HTERT RPE-1 (cell line): Measurements from ENCODE around the gene ZMYND8.
"Not testable (repeated sequence)": the region's sequence is repeated elsewhere in the genome, so short reads cannot be mapped to it uniquely, and the experiment has no call there.

Experiments
- in situ Hi-C: fragments of 300-500 bp; cut with MboI; formaldehyde crosslinking; loops from 4 replicates; pipeline ENCODE4 v1.14.3; 2020; ENCODE audit warnings: low sequenced_read_pairs

Gene ZMYND8

GRCh38 chr20:47314647-47315338 is 41.7 kb downstream of the ZMYND8 start:
- in situ Hi-C loops = no loop called here

GRCh38 chr20:47311967-47312681 is 44.4 kb downstream of the ZMYND8 start:
- in situ Hi-C loops = no loop called here

- in situ Hi-C loops = no loop called here
Measured at GRCh38 chr20:47311211-47311610, 45.3 kb downstream of the ZMYND8 start.

- in situ Hi-C loops = no loop called here
Measured at GRCh38 chr20:47310729-47311128, 45.8 kb downstream of the ZMYND8 start.

GRCh38 chr20:47309806-47310426 is 46.6 kb downstream of the ZMYND8 start:
- in situ Hi-C loops = no loop called here

GRCh38 chr20:47309394-47309793 is 47.1 kb downstream of the ZMYND8 start:
- in situ Hi-C loops = no loop called here

- in situ Hi-C loops = not testable (repeated sequence)
Measured at GRCh38 chr20:47307569-47307968, 48.9 kb downstream of the ZMYND8 start.

- in situ Hi-C loops = no loop called here
Measured at GRCh38 chr20:47306755-47307370, 49.6 kb downstream of the ZMYND8 start.

- in situ Hi-C loops = no loop called here
Measured at GRCh38 chr20:47306095-47306494, 50.4 kb downstream of the ZMYND8 start.

- in situ Hi-C loops = no loop called here
Measured at GRCh38 chr20:47305667-47306066, 50.8 kb downstream of the ZMYND8 start.

GRCh38 chr20:47304287-47304686 is 52.2 kb downstream of the ZMYND8 start:
- in situ Hi-C loops = no loop called here

- in situ Hi-C loops = no loop called here
Measured at GRCh38 chr20:47303736-47304135, 52.8 kb downstream of the ZMYND8 start.

GRCh38 chr20:47300071-47300470 is 56.4 kb downstream of the ZMYND8 start:
- in situ Hi-C loops = no loop called here

- in situ Hi-C loops = no loop called here
Measured at GRCh38 chr20:47298624-47299023, 57.9 kb downstream of the ZMYND8 start.

- in situ Hi-C loops = no loop called here
Measured at GRCh38 chr20:47297746-47298145, 58.8 kb downstream of the ZMYND8 start.

- in situ Hi-C loops = no loop called here
Measured at GRCh38 chr20:47296950-47297349, 59.5 kb downstream of the ZMYND8 start.

- in situ Hi-C loops = no loop called here
Measured at GRCh38 chr20:47295921-47296426, 60.5 kb downstream of the ZMYND8 start.

GRCh38 chr20:47295129-47295813 is 61.2 kb downstream of the ZMYND8 start:
- in situ Hi-C loops = no loop called here

GRCh38 chr20:47293631-47294030 is 62.9 kb downstream of the ZMYND8 start:
- in situ Hi-C loops = no loop called here

GRCh38 chr20:47292581-47292980 is 63.9 kb downstream of the ZMYND8 start:
- in situ Hi-C loops = no loop called here
